Measurements from ENCODE around the gene VANGL2.
A peak's percentile ranks its signal among the peaks of the same experiment; 100 is the strongest.

Gene VANGL2

GRCh38 chr1:160400223-160400645, at the start of gene VANGL2:
Gene VANGL2, plus strand, starts transcription at chr1:160400564. Its CDS starts 15,274 bp downstream, at chr1:160415838.
- DNase-seq (ENCODE audit: low read depth in 2 of 2): peak in 1 of 2 donors; percentile 28

GRCh38 chr1:160351629-160352028, 48.7 kb upstream of the VANGL2 start:
- DNase-seq (ENCODE audit: low read depth in 2 of 2): no peak

GRCh38 chr1:160352555-160352954, 47.8 kb upstream of the VANGL2 start:
- no peak for DNase-seq (ENCODE audit: low read depth in 2 of 2)

GRCh38 chr1:160353223-160353622, 47.1 kb upstream of the VANGL2 start:
- no peak for DNase-seq (ENCODE audit: low read depth in 2 of 2)

GRCh38 chr1:160354388-160354985, 45.9 kb upstream of the VANGL2 start:
- DNase-seq (ENCODE audit: low read depth in 2 of 2): no peak

- no peak for DNase-seq (ENCODE audit: low read depth in 2 of 2)
These were observed 42.9 kb upstream of the VANGL2 start for GRCh38 chr1:160357286-160358002.

GRCh38 chr1:160358073-160358472, 42.3 kb upstream of the VANGL2 start:
- DNase-seq (ENCODE audit: low read depth in 2 of 2): no peak

- no peak for DNase-seq (ENCODE audit: low read depth in 2 of 2)
These were observed 40.7 kb upstream of the VANGL2 start for GRCh38 chr1:160359559-160360226.

GRCh38 chr1:160360227-160360695, 40.1 kb upstream of the VANGL2 start:
- DNase-seq (ENCODE audit: low read depth in 2 of 2): no peak

GRCh38 chr1:160361199-160361598, 39.2 kb upstream of the VANGL2 start:
- DNase-seq (ENCODE audit: low read depth in 2 of 2): no peak

- no peak for DNase-seq (ENCODE audit: low read depth in 2 of 2)
These were observed 38.6 kb upstream of the VANGL2 start for GRCh38 chr1:160361814-160362167.

- no peak for DNase-seq (ENCODE audit: low read depth in 2 of 2)
These were observed 38.0 kb upstream of the VANGL2 start for GRCh38 chr1:160362168-160362957.

- DNase-seq (ENCODE audit: low read depth in 2 of 2): no peak
These were observed 37.4 kb upstream of the VANGL2 start for GRCh38 chr1:160363010-160363409.

- DNase-seq (ENCODE audit: low read depth in 2 of 2): no peak
These were observed 36.2 kb upstream of the VANGL2 start for GRCh38 chr1:160363951-160364735.

- DNase-seq (ENCODE audit: low read depth in 2 of 2): no peak
These were observed 35.0 kb upstream of the VANGL2 start for GRCh38 chr1:160365325-160365724.

- DNase-seq (ENCODE audit: low read depth in 2 of 2): no peak
These were observed 33.4 kb upstream of the VANGL2 start, which contains the start of gene NHLH1 for GRCh38 chr1:160366731-160367515. Gene NHLH1, plus strand, starts transcription at chr1:160367071. Its CDS starts 3,661 bp downstream, at chr1:160370732.

GRCh38 chr1:160367516-160367900, 32.9 kb upstream of the VANGL2 start:
- no peak for DNase-seq (ENCODE audit: low read depth in 2 of 2)

GRCh38 chr1:160367934-160368923, 32.1 kb upstream of the VANGL2 start:
- DNase-seq (ENCODE audit: low read depth in 2 of 2): no peak

GRCh38 chr1:160369087-160369486, 31.3 kb upstream of the VANGL2 start:
- DNase-seq (ENCODE audit: low read depth in 2 of 2): no peak

All from stimulated activated CD4-positive, alpha-beta T cell treated with anti-CD3 and anti-CD28 coated beads, Interleukin-15, amount 100 ng/mL, for 48 hours (primary cell).